Activated CD8-positive, alpha-beta memory T cell treated with anti-CD3 and anti-CD28 coated beads, Interleukin-2, amount 10 ng/mL, durations not matched to agents 7 days and 5 days (primary cell): ENCODE measurements around the gene PLEKHA6. TPM values are rescaled to one million over a fixed set of nuclear protein-coding genes. Genes with fewer than 3 reads are reported as not detected.
"Not testable (repeated sequence)": the region's sequence is repeated elsewhere in the genome, so short reads cannot be mapped to it uniquely, and the experiment has no call there.

Experiments
- ATAC-seq: fragments of 150-1000 bp; cut with Tn5 transposase; one replicate; pipeline ENCODE4 v1.10.0; 2021; ENCODE audit warnings: moderate library complexity
- CTCF ChIA-PET: fragments of 350-600 bp; sonication (Branson Sonifier 250); formaldehyde crosslinking; loops from one replicate; lab custom pipeline; 2021; ENCODE audit warnings: antibody characterized with exemption; lab: Charles Lee
- DNase-seq: peaks from one replicate; pipeline ENCODE4 v3.0.0-alpha.2; 2020
- H3K27ac Mint-ChIP-seq: one replicate; pipeline ENCODE4 v1.8.0; 2021; ENCODE audit warnings: mild to moderate bottlenecking, mixed read lengths
- H3K27me3 Mint-ChIP-seq: one replicate; pipeline ENCODE4 v1.8.0; 2021; ENCODE audit warnings: mixed read lengths
- H3K36me3 Mint-ChIP-seq: one replicate; pipeline ENCODE4 v1.8.0; 2021; ENCODE audit warnings: mild to moderate bottlenecking, mixed read lengths
- H3K4me1 Mint-ChIP-seq: one replicate; pipeline ENCODE4 v1.8.0; 2021; ENCODE audit warnings: mixed read lengths
- H3K4me3 Mint-ChIP-seq: one replicate; pipeline ENCODE4 v1.8.0; 2021; ENCODE audit warnings: mild to moderate bottlenecking, moderate library complexity, mixed read lengths
- H3K9me3 Mint-ChIP-seq: one replicate; pipeline ENCODE4 v1.8.0; 2022; ENCODE audit warnings: low read depth, mixed read lengths
- total RNA-seq, 2 experiments: library from RNA; stranded (reverse); gene quantifications; one replicate each; pipeline ENCODE4 v1.2.3, GENCODE V29; 2021

Gene PLEKHA6
- total RNA-seq, 2 experiments from 2014 or later, result 0.02 to 0.29 TPM

GRCh38 chr1:204321665-204322064 is 38.1 kb downstream of the PLEKHA6 start:
- ATAC-seq (no peak), DNase-seq (no peak)
- no peaks in the 10 kb centered on the region for H3K9me3 Mint-ChIP-seq
- no peak overlapping the region for H3K4me3 Mint-ChIP-seq
- no peak overlapping the region for H3K27ac Mint-ChIP-seq
- H3K36me3 Mint-ChIP-seq, result no peaks in the 10 kb centered on the region
- H3K4me1 Mint-ChIP-seq, result peaks cover 11% of the 10 kb centered on the region
- H3K27me3 Mint-ChIP-seq, result no peaks in the 10 kb centered on the region
- CTCF ChIA-PET, result interaction anchor here (1.4 kb wide), 1 partner anchor 115 kb away, joined by 3 read pairs; no protein-coding TSS in a partner anchor

DNA sequence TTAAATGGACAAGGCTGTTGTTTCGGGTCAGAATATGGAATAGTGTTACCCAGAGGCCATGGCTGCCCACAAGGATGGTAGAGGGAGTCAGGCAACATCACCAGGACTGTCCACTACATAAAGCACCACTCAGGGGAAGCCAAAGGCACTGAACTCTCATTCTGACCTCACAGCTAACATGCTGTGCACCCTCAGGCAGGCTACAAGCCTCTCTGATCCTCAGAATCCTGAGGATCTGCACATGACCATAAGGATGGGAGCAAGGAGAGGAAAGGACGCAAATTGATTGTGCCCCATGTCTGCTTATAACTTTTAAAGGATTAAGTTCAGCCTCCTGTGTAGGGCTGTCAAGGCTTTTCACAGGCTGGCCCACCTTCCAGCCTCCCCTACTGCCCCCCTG is 38.7 kb downstream of the PLEKHA6 start:
- CTCF ChIA-PET, result interaction anchor here (1.4 kb wide), 1 partner anchor 114 kb away, joined by 3 read pairs; no protein-coding TSS in a partner anchor
- ATAC-seq, result no peak

DNA sequence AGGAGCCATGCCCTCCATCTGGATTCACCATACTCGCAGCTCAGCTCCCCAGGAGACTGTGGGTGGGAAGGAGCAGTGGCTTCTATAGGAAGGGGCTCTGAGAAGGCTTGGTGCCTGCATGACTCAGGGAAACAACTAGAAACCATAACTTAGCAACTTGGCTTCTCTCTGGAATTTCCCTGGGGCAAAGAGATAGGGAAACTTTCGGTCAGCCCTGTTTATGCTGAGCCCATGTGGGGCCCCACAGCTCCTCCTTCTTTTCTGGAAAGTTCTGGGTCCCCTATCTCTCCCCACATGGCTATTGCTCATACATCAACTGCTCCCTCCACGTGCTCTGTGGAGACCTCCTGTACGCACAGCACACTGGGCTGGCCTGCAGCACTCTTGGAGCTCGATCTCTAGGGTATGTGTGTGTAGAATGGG is 39.3 kb downstream of the PLEKHA6 start:
- Mint-ChIP-seq H3K4me3 (no peak overlapping the region), H3K36me3 (no peaks in the 10 kb centered on the region), H3K9me3 (no peaks in the 10 kb centered on the region), H3K27ac (no peak overlapping the region), H3K27me3 (no peaks in the 10 kb centered on the region), H3K4me1 (peaks cover 11% of the 10 kb centered on the region)
- ATAC-seq (no peak), DNase-seq (no peak)
- CTCF ChIA-PET, result no interaction called here

More for the DNA sequence above, 38.7 kb downstream of the PLEKHA6 start:
- no peaks in the 10 kb centered on the region for H3K9me3 Mint-ChIP-seq
- no peak overlapping the region for H3K27ac Mint-ChIP-seq
- peaks cover 11% of the 10 kb centered on the region for H3K4me1 Mint-ChIP-seq
- no peak for DNase-seq
- no peak overlapping the region for H3K4me3 Mint-ChIP-seq
- H3K27me3 Mint-ChIP-seq, result no peaks in the 10 kb centered on the region
- H3K36me3 Mint-ChIP-seq, result no peaks in the 10 kb centered on the region

- Mint-ChIP-seq H3K27ac (no peak overlapping the region), H3K36me3 (no peaks in the 10 kb centered on the region), H3K9me3 (no peaks in the 10 kb centered on the region), H3K27me3 (no peaks in the 10 kb centered on the region), H3K4me1 (peaks cover 11% of the 10 kb centered on the region), H3K4me3 (no peak overlapping the region)
- CTCF ChIA-PET, result no interaction called here
- ATAC-seq, result no peak
- no peak for DNase-seq
These were observed 40.3 kb downstream of the PLEKHA6 start for GRCh38 chr1:204319462-204319861.

GRCh38 chr1:204319027-204319426 is 40.7 kb downstream of the PLEKHA6 start:
- ATAC-seq (no peak), DNase-seq (no peak)
- H3K27ac Mint-ChIP-seq, result no peak overlapping the region
- peaks cover 9% of the 10 kb centered on the region for H3K4me1 Mint-ChIP-seq
- CTCF ChIA-PET, result no interaction called here
- no peaks in the 10 kb centered on the region for H3K27me3 Mint-ChIP-seq
- H3K36me3 Mint-ChIP-seq, result no peaks in the 10 kb centered on the region
- no peaks in the 10 kb centered on the region for H3K9me3 Mint-ChIP-seq
- H3K4me3 Mint-ChIP-seq, result no peak overlapping the region

GRCh38 chr1:204318324-204318723 is 41.4 kb downstream of the PLEKHA6 start:
- CTCF ChIA-PET, result no interaction called here
- Mint-ChIP-seq H3K36me3 (no peaks in the 10 kb centered on the region), H3K9me3 (no peaks in the 10 kb centered on the region), H3K4me1 (peaks cover 2% of the 10 kb centered on the region), H3K27ac (no peak overlapping the region), H3K27me3 (no peaks in the 10 kb centered on the region), H3K4me3 (no peak overlapping the region)
- ATAC-seq, result no peak
- DNase-seq, result no peak

GRCh38 chr1:204317170-204317569 is 42.6 kb downstream of the PLEKHA6 start:
- Mint-ChIP-seq H3K4me1 (no peaks in the 10 kb centered on the region), H3K9me3 (no peaks in the 10 kb centered on the region), H3K36me3 (no peaks in the 10 kb centered on the region), H3K27ac (no peak overlapping the region), H3K4me3 (no peak overlapping the region), H3K27me3 (no peaks in the 10 kb centered on the region)
- CTCF ChIA-PET, result interaction anchor here (1.6 kb wide), 1 partner anchor 47 kb away, joined by 6 read pairs; no protein-coding TSS in a partner anchor
- ATAC-seq, result no peak
- DNase-seq, result no peak

DNA sequence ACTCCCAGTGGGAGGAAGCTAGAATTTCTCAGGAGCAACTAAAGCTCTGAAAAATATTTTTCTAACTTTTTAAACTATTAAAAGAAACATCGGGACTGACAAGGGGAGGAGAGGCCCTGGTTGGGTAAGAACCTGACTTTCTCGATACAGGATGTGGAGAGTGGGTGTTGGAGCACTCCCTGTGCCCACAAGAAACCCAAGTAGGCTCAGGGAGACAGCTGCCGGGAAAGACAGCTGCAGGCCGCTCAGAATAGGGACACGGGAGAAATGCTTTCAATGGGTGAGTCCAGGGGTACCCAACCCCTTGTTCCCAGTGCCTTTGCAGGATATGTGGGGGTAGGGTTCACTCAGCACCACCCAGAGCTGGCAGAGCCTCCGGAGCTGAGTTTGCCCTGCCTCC is 43.6 kb downstream of the PLEKHA6 start:
- CTCF ChIA-PET, result interaction anchor here (1.6 kb wide), 1 partner anchor 48 kb away, joined by 6 read pairs; no protein-coding TSS in a partner anchor
- no peaks in the 10 kb centered on the region for H3K36me3 Mint-ChIP-seq
- H3K27me3 Mint-ChIP-seq, result no peaks in the 10 kb centered on the region
- no peak overlapping the region for H3K27ac Mint-ChIP-seq
- H3K4me1 Mint-ChIP-seq, result no peaks in the 10 kb centered on the region
- no peak for ATAC-seq
- no peak overlapping the region for H3K4me3 Mint-ChIP-seq
- no peak for DNase-seq
- no peaks in the 10 kb centered on the region for H3K9me3 Mint-ChIP-seq

DNA sequence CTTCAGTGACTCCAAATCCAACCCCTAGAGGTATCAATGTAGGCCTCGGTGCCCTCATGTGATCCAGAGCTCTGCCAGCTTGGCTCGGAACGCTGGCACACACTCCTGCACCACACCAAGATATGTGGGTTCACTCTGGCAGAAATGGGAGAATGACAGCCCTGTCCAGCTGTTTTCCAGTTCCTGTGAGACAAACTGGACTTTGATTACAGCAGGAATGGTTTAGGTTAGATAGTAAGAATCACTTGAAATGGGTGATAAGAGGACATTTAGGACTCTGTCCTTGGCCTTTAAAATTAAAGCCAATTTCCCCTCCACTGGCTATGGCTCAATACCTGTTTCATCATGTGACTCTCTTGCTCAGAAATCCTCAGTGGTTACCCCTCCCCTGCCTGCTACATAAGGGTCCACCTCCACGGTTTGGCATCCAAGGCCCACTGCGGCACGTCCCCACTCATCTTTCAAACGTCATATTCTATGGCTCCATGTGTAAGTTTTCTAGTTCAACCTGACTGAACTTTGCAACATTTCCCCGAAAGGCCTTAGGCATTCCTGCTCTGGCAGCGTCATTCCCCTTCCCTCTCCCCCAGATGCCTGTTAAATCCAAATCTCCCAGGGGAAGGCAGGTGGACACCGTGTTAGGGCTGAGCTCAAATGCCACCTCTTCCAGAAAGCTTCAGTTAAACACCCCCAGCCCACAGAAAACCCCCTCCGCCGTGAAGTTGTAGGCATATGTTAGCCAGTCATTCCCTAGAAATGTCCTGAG is 44.7 kb downstream of the PLEKHA6 start:
- CTCF ChIA-PET, result no interaction called here
- peaks cover 5% of the 10 kb centered on the region for H3K27me3 Mint-ChIP-seq
- no peak overlapping the region for H3K4me3 Mint-ChIP-seq
- H3K9me3 Mint-ChIP-seq, result no peaks in the 10 kb centered on the region
- ATAC-seq (no peak), DNase-seq (no peak)
- no peaks in the 10 kb centered on the region for H3K36me3 Mint-ChIP-seq
- no peaks in the 10 kb centered on the region for H3K4me1 Mint-ChIP-seq
- no peak overlapping the region for H3K27ac Mint-ChIP-seq

- Mint-ChIP-seq H3K27ac (no peak overlapping the region), H3K27me3 (peaks cover 5% of the 10 kb centered on the region), H3K4me3 (no peak overlapping the region), H3K36me3 (no peaks in the 10 kb centered on the region), H3K4me1 (no peaks in the 10 kb centered on the region), H3K9me3 (no peaks in the 10 kb centered on the region)
- ATAC-seq (no peak), DNase-seq (no peak)
- CTCF ChIA-PET, result no interaction called here
These were observed 45.4 kb downstream of the PLEKHA6 start for GRCh38 chr1:204314171-204314892.

GRCh38 chr1:204313675-204314074 is 46.1 kb downstream of the PLEKHA6 start:
- ATAC-seq (no peak), DNase-seq (no peak)
- Mint-ChIP-seq H3K27ac (no peak overlapping the region), H3K36me3 (no peaks in the 10 kb centered on the region), H3K27me3 (peaks cover 5% of the 10 kb centered on the region), H3K4me1 (no peaks in the 10 kb centered on the region), H3K4me3 (no peak overlapping the region), H3K9me3 (no peaks in the 10 kb centered on the region)
- CTCF ChIA-PET, result interaction anchor here (0.9 kb wide), 1 partner anchor 55 kb away, joined by 3 read pairs; no protein-coding TSS in a partner anchor

GRCh38 chr1:204310970-204311369 is 48.8 kb downstream of the PLEKHA6 start:
- H3K9me3 Mint-ChIP-seq, H3K36me3 Mint-ChIP-seq, H3K27ac Mint-ChIP-seq, H3K4me1 Mint-ChIP-seq, CTCF ChIA-PET, ATAC-seq, DNase-seq, H3K4me3 Mint-ChIP-seq: not testable (repeated sequence)
- H3K27me3 Mint-ChIP-seq, result peaks cover 20% of the 10 kb centered on the region

DNA sequence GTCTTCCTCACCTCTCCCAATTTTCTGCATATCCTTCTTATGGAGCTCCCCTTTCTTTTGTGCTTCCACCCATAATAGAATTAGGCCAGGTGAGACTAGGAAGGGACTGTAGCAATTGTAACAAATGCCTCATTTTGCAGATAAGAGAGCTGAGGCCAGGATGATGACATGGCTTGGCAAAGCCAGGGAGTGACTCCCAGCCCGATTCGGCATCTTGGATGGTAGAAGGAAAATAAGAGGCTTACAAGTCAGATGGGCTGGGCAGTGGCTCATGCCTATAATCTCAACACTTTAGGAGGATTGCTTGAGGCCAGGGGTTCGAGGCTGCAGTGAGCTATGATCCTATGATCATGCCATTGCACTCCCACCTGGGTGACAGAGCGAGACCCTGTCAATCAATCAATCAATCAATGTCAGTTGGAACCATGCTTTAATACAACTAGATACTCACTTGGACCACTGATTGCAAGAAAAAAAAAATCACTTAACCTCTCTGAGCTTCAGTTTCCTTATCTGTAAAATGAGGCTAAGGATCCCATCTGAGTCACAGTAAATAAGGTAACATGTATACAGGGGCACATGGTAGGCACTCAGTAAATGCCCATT is 51.6 kb downstream of the PLEKHA6 start:
- Mint-ChIP-seq H3K36me3 (no peaks in the 10 kb centered on the region), H3K4me1 (no peaks in the 10 kb centered on the region), H3K27me3 (peaks cover 35% of the 10 kb centered on the region), H3K4me3 (no peak overlapping the region), H3K9me3 (no peaks in the 10 kb centered on the region), H3K27ac (no peak overlapping the region)
- DNase-seq, result no peak
- CTCF ChIA-PET, result interaction anchor here (1.1 to 1.3 kb wide), 2 partner anchors 19 to 55 kb away, joined by 3 read pairs; no protein-coding TSS in a partner anchor
- ATAC-seq, result no peak
